ENCODE results near the gene UBE4B. TPM values are rescaled to one million over a fixed set of nuclear protein-coding genes. Genes with fewer than 3 reads are reported as not detected.

Gene UBE4B
- total RNA-seq, 1 donor from 2014 or later, result 66.7 TPM

GRCh38 chr1:9989773-9990172 is 43.0 kb upstream of the UBE4B start:
- Histone ChIP-seq H3K27me3 (peaks cover under 1% of the 10 kb centered on the region), H3K9me3 (ENCODE audit: low read depth) (no peaks in the 10 kb centered on the region), H3K36me3 (no peaks in the 10 kb centered on the region), H4K20me1 (ENCODE audit: low read depth) (no peaks in the 10 kb centered on the region), H3K4me1 (no peaks in the 10 kb centered on the region), H3K27ac (no peak overlapping the region), H3F3A (ENCODE audit: low read depth) (no peaks in the 10 kb centered on the region), H2AFZ (replicated peaks) (no peak overlapping the region), H3K9ac (no peak overlapping the region), H3K79me2 (ENCODE audit: low read depth) (no peaks in the 10 kb centered on the region), H3K4me2 (no peak overlapping the region), H3K4me3 (no peak overlapping the region)
- DNase-seq (ENCODE audit: low spot score), result no peak
- peaks cover 4% of the 10 kb centered on the region for H3K27me3 Mint-ChIP-seq (ENCODE audit: insufficient read depth, low read depth)
- H3K4me1 Mint-ChIP-seq, result no peaks in the 10 kb centered on the region
- no peak overlapping the region for H3K4me3 Mint-ChIP-seq
- H3K9me3 Mint-ChIP-seq, result no peaks in the 10 kb centered on the region
- no peak overlapping the region for H3K27ac Mint-ChIP-seq
- TF ChIP-seq CTCF (IDR thresholded peaks at IDR 0.05) (no peak), EZH2 (IDR thresholded peaks at IDR 0.05) (no peak), EZH2phosphoT487 (IDR thresholded peaks at IDR 0.05) (no peak)
- H3K36me3 Mint-ChIP-seq, result no peaks in the 10 kb centered on the region

DNA sequence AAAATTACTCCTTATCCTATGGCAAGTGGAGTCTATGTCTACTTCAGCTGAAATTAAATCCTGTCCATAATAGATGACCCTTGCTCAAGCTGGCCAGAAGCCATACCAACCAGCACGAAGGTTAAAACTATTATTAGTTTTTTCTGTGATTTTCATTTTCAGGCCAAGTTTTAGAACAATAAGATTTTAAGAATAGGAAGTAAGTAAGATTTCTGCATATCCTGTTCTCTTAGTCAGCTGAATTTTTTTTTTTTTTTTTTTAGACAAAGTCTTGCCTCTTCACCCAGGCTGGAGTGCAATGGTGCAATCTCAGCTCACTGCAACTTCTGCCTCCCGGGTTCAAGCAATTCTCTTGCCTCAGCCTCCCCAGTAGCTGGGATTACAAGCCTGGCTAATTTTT is 41.8 kb upstream of the UBE4B start:
- Histone ChIP-seq H3K9ac (no peak overlapping the region), H3F3A (ENCODE audit: low read depth) (no peaks in the 10 kb centered on the region), H3K9me3 (ENCODE audit: low read depth) (no peaks in the 10 kb centered on the region), H3K4me2 (no peak overlapping the region), H3K36me3 (no peaks in the 10 kb centered on the region), H3K27me3 (peaks cover 12% of the 10 kb centered on the region), H3K4me1 (no peaks in the 10 kb centered on the region), H3K4me3 (no peak overlapping the region), H2AFZ (replicated peaks) (no peak overlapping the region), H4K20me1 (ENCODE audit: low read depth) (no peaks in the 10 kb centered on the region), H3K79me2 (ENCODE audit: low read depth) (no peaks in the 10 kb centered on the region), H3K27ac (no peak overlapping the region)
- Mint-ChIP-seq H3K27ac (no peak overlapping the region), H3K9me3 (no peaks in the 10 kb centered on the region), H3K4me1 (no peaks in the 10 kb centered on the region), H3K27me3 (ENCODE audit: insufficient read depth, low read depth) (peaks cover 5% of the 10 kb centered on the region), H3K36me3 (no peaks in the 10 kb centered on the region), H3K4me3 (no peak overlapping the region)
- no peak for DNase-seq (ENCODE audit: low spot score)
- TF ChIP-seq EZH2 (IDR thresholded peaks at IDR 0.05), result no peak
- TF ChIP-seq EZH2phosphoT487 (IDR thresholded peaks at IDR 0.05), result no peak
- no peak for TF ChIP-seq CTCF (IDR thresholded peaks at IDR 0.05)

DNA sequence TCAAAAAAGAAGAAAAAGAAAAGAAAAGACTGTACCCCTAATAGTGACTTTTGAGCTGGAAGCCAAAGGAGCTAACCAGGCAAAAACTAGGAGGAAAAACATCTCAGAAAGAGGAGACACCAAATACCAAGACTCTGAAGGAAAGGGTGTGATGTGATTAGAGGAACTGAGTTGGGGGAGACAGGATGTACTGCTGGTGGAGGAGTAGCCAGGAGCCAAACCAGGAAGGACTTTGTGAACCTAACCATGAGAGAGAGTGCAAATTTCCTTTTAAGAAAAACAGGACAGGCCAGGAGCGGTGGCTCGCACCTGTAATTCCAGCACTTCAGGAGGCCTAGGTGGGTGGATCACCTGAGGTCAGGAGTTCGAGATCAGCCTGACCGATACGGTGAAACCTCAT is 39.8 kb upstream of the UBE4B start:
- Histone ChIP-seq H3K9ac (no peak overlapping the region), H3K79me2 (ENCODE audit: low read depth) (no peaks in the 10 kb centered on the region), H3K4me1 (no peaks in the 10 kb centered on the region), H3K4me2 (no peak overlapping the region), H3F3A (ENCODE audit: low read depth) (peaks cover 9% of the 10 kb centered on the region), H4K20me1 (ENCODE audit: low read depth) (no peaks in the 10 kb centered on the region), H3K27ac (no peak overlapping the region), H3K27me3 (peaks cover 32% of the 10 kb centered on the region), H2AFZ (replicated peaks) (no peak overlapping the region), H3K36me3 (no peaks in the 10 kb centered on the region), H3K9me3 (ENCODE audit: low read depth) (no peaks in the 10 kb centered on the region), H3K4me3 (no peak overlapping the region)
- no peak for TF ChIP-seq EZH2 (IDR thresholded peaks at IDR 0.05)
- TF ChIP-seq CTCF (IDR thresholded peaks at IDR 0.05), result no peak
- no peak for TF ChIP-seq EZH2phosphoT487 (IDR thresholded peaks at IDR 0.05)
- Mint-ChIP-seq H3K4me1 (peaks cover 5% of the 10 kb centered on the region), H3K36me3 (peaks cover 1% of the 10 kb centered on the region), H3K4me3 (no peak overlapping the region), H3K27me3 (ENCODE audit: insufficient read depth, low read depth) (peaks cover 18% of the 10 kb centered on the region), H3K9me3 (peaks cover 2% of the 10 kb centered on the region), H3K27ac (no peak overlapping the region)
- DNase-seq (ENCODE audit: low spot score), result no peak
